NOMO-1 treated with dmso at 0.1 percent for 144 hours (cell line): Measurements from ENCODE around the gene NMNAT2.

Source experiments
- DNase-seq: peaks from one replicate; lab custom pipeline; 2025; ENCODE audit not compliant: unreplicated experiment; lab: John Stamatoyannopoulos, UW

NMNAT2 gene

GRCh38 chr1:183218971-183219615, 199.1 kb downstream of the NMNAT2 start:
- DNase-seq = no peak

DNA sequence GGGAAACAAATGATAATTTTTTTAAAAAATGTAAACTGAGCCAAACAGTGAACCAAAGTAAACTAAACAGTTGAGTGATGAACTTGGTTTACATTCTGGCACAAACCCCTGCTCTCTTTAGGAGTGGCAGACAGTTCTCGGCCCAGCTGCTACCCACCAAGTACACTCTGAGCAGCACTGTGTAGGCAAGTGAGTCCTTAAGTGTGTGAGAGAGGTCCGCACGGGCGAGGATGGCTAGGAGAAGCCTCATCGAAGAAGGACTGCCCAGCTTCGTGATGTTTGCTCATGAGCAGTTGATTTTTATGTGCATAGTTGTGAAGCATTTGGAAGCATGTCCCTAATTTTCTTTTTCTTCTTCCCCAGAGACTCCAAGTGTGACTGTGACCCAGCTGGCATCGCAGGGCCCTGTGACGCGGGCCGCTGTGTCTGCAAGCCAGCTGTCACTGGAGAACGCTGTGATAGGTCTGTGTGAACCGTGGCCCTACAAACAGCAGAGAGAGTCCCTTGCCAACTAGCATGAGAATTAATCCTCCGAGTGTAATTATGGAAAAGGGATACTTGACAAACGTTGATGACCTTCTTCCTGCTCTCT, 200.1 kb downstream of the NMNAT2 start:
- DNase-seq = no peak

- DNase-seq = no peak
Observed at GRCh38 chr1:183215936-183216335, 202.2 kb downstream of the NMNAT2 start.

GRCh38 chr1:183215076-183215720, 203.0 kb downstream of the NMNAT2 start:
- no peak for DNase-seq

- no peak for DNase-seq
Observed at GRCh38 chr1:183214021-183214970, 203.9 kb downstream of the NMNAT2 start.

DNA sequence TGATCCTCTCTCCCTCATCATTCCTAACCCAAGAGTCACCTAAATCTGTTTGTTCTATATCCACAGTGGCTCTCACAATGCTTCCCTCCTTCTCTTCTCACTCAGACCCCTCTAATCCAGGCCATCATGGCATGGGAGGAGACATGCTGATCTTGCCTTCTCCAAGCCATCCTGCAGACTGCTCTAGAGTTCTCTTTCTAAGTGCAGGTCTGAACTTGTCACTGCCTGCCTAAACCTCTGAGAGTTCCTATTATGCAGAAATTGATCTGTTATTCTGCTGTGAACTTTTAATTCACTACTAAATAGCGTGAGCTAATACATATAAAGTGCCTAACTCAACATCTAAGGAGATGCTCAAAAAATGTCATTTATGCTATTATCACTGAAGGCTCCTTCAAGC, 205.3 kb downstream of the NMNAT2 start:
- no peak for DNase-seq

- DNase-seq = no peak
Observed at GRCh38 chr1:183210681-183211080, 207.5 kb downstream of the NMNAT2 start.

GRCh38 chr1:183209533-183210158, 208.5 kb downstream of the NMNAT2 start:
- peak; percentile 14 for DNase-seq

- DNase-seq = no peak
Observed at GRCh38 chr1:183206538-183207122, 211.6 kb downstream of the NMNAT2 start.

DNA sequence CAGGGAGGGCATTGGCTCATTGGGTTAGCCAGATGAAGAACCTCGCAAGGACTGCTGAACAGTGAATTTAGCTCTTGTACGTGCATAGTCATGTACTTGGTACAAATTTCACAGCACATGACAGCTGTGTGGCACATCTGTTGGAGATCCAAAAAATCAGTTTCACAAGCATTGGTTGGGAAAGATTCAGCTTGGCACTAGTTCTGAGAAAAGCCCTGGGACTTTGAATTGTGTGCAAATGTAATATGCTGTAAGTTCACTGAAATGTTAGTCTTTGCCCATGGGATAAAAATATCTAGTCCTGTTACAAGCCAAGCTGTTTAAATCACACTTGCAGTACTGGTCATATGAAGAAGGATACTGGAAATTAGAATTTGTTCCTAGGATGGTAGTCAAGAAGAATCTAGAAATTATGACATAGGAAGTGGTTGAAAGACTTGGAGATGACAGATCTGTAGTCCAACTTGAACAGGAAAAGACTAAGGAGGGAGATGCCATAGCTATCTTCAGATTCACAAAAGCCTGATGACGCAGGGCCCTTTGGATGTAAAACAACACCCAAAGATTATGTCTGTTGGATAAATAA, 212.9 kb downstream of the NMNAT2 start:
- no peak for DNase-seq

DNA sequence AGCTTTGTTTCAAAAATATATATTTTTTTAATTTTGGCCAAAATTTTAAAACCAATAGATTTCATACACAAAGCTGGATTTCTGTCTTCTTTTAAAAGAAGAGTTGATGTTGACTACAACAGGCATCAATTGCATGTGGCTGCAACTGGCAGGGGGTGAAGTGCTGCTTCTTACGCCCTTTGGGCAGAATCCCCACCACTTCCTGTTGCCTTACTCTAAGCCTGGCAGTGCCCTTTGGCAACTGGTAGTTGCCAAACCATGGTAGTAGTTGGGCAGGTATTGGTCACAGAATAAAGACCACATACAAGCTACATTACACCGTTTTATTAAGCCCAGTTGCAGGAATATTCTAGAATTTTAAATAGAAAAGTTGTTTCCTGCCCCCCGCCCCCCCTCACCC, 215.1 kb downstream of the NMNAT2 start:
- DNase-seq = no peak

GRCh38 chr1:183200451-183200850, 217.7 kb downstream of the NMNAT2 start:
- no peak for DNase-seq

DNA sequence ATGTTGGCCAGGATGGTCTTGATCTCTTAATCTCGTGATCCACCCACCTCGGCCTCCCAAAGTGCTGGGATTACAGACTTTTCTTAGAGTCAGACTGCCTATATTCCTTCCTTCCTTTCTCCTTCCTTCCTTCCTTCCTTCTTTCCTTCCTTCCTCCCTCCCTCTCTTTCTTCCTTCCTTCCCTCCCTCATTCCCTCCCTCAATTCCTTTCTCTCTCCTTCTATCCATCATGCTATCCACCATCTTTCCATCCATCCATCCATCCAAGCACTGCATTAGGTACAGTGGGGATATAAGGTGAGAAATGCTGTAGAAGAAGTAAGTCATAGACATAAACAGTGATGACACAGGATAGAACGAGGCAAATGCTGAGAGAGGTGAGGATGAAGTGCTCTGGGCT, 218.9 kb downstream of the NMNAT2 start:
- DNase-seq = no peak

DNA sequence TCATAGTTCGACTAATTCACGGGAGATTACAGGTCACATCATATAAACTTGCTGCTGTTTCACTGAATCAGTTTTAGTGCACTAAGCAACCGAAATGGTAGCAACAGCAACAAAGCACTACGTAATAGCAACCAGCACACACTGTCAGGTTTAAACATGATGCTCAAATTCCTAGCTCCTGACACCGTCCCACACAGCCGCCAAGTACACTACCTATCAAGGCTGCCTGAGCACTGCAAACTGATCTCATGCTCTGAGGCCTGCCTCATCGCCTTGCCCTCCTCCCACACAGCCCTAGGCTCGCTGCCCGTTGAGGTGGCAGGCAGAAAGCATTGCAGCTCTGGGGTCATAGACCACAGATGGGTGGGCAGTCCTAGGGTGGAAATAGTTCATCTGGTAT, 219.7 kb downstream of the NMNAT2 start:
- DNase-seq = no peak
